Germinal center (tissue), 1 donor: ENCODE data around the gene GDF9.
A peak's percentile ranks its signal among the peaks of the same experiment; 100 is the strongest.

ENCODE experiments used
- DNase-seq: peaks from one replicate; pipeline ENCODE4 v3.0.0; 2012; ENCODE audit warnings: mixed read lengths, low spot score

Gene GDF9

GRCh38 chr5:132836852-132837251 is 29.4 kb downstream of the GDF9 start:
- DNase-seq = no peak

DNA sequence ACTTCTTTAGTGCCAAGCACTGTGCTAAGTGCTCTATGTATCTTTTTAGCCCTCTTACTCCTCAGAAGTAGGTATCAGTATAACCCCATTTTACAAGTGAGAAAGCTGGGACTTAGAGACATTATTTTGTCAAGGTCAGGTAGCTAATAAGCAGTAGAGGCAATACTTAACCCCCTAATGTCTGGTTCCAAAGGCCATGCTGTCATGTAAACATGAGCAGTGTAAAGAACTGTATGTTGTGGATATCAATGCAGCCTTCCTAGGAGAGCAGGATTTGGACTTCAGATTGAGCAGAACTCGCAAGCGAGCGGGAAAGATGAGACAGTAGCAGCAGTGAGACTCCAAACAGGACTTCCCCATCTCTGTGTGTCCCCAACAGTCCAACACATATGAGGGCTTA is 32.2 kb downstream of the GDF9 start:
- DNase-seq = no peak

- DNase-seq = no peak
These were observed 33.7 kb downstream of the GDF9 start for GRCh38 chr5:132832612-132833011.

GRCh38 chr5:132831095-132831860 is 35.0 kb downstream of the GDF9 start:
- DNase-seq = no peak

DNA sequence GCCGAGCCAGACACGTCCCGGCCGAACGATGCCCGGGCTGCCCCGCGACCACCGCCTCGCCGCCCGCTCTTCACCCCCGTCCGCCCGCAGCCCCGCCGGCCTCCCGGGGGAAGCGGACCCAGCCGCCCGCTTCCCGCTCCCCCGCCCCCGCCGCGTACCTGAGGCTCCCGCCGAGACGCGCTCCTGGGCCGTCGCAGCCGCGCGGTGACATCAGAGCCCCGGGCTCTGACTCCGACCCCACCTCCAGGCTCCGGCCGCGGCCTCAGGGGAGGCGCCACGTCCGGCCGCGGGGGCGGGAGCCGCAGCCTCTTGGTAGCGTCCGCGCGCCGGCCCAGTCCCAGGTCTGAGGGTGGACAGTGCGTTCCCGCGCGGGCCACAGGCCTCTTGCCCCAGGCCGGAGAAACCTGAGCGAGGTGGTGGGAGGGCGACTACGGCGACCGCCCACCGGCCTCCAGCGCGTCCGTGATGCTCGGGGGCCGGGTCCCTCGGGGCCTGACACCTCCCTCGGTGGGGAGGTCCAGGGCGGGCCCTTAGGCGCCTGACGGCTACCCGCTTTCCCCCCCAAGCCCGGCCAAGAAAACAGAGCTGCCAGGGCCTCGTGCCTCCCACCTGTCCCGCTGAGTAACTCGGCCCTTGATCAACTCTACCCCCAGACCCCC is 35.7 kb downstream of the GDF9 start, which contains the start of gene SHROOM1:
Gene SHROOM1, minus strand, starts transcription at position 212 of the 659 bp plus-strand sequence. CDS start 4,507 bp downstream, outside the sequence.
- DNase-seq = peak; percentile 47

- peak; percentile 88 for DNase-seq
These were observed 36.4 kb downstream of the GDF9 start for GRCh38 chr5:132829742-132830435.

DNA sequence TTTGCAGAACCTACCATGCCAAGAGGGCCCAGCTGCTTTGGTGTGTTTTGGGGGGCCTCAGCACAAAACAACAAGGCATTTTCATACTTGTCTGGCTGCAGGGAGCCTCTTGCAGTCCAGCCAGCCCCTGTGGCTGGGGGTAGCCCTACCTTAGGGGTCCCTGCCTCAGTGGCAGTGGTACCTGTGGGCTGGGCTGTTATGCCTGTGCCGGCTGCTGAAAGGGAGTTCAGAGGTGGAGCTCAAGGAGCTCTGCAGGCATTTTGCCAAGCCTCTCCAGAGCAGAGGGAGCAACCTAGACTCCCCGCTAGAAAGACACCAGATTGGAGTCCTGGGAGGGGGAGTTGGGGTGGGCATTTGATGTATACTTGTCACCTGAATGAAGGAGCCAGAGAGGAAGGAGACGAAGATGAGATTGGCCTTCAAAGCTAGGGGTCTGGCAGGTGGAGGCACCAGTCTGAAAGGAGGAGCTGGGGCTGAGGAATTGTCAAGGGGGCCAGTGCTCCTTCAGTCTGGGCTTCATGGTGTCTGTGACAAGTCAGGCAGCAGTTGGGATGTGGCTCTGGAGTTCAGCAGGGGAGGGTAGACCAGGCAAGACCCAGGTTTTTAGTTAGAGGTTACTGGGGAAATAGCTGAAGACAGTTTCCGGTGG is 37.3 kb downstream of the GDF9 start:
- no peak for DNase-seq

DNA sequence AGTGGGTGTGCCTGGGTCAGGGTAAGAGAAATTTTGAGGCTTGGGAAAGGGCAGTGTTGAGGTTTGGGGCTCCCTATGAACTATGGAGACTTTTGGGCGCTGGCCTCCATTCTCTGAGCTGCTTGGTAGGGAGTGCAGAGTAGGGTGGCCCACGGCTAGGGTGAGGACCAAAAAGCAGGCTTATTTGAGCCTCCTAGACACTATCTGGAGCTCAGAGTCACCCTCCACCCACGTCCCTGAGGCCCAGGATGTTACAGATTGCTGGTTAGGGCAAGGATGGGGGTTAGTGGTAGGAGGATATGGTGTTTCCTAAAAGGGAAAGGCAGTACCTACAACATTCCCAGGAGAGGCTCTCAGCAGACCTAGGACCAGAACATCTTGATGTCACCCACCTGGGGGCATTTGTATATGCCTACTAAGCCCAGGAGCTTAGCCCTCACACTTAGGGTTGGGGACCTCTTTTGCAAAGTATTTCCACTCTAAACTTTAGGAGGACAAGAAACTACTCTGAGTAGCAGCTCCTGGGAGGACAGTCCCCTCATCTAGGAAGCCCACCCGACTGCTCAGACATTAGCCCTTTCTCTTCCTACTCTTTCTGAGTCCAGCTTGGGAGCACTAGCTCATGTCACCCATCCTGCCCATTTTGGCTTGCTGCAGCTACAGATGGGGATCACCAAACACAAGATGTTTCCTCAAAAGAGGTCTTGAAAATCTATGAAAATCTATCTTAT is 38.2 kb downstream of the GDF9 start:
- DNase-seq = no peak

DNA sequence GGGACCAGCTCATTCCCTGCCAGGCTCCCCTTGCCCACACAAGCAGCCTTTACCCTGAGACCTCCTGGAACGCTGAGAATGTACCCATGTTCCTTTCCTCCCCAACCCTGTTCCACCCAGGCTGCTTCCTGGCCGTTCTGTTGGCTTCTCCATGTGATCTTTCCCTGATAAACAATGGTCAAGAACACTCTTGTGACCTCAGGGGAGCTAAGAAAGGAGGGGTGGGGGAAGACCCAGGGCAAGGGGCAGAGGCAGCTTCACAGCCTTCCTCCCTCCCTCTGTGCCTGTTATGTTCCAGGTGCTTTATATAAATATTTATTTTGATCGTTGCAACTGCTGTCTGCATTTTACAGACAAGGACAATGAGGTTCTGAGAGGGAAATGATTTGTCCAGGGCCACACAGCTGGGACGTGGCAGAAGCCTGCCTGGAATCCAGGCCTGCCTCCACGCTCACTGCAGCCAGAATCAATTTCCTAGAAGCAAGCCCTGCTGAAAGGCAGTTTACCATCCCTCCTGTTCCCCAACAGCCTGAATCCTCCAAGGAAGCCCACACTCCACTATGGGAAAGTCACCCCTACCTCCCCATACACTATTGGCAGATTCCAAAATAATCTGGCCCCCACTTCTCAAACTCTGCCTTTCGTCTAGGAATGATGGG is 39.7 kb downstream of the GDF9 start:
- DNase-seq = no peak

DNA sequence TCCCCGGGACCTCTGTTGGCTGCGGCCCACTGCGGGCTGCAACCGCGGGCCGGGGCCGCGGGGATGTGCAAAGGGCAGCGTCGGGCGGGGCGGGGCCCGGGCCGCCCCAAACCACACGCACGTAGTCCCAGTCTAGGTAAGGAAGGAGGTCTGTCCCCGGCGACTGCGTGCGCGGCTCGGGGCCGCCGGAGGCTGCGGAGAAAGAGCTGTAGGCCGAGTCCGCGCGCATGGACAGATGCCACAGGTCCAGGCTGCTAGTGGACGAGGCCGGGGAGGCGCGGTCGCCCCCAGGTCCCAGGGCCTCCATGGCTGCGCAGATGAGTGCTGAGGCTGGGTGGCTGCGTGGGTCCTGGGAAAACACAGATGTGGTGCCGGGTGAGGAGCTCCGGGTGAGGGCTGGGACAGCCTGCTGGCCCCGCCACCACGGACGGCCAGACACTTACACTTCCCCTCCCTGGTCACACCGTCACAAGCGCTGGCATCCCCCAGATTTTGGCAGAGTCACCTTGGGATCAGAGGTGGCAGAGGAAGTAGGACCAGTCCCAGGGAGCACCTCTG is 40.4 kb downstream of the GDF9 start:
- DNase-seq = no peak

- no peak for DNase-seq
These were observed 41.0 kb downstream of the GDF9 start for GRCh38 chr5:132825033-132825833.

GRCh38 chr5:132824426-132824825 is 41.8 kb downstream of the GDF9 start:
- DNase-seq = no peak

GRCh38 chr5:132823481-132824050 is 42.7 kb downstream of the GDF9 start:
- DNase-seq = no peak

- DNase-seq = no peak
These were observed 43.4 kb downstream of the GDF9 start for GRCh38 chr5:132822650-132823480.

DNA sequence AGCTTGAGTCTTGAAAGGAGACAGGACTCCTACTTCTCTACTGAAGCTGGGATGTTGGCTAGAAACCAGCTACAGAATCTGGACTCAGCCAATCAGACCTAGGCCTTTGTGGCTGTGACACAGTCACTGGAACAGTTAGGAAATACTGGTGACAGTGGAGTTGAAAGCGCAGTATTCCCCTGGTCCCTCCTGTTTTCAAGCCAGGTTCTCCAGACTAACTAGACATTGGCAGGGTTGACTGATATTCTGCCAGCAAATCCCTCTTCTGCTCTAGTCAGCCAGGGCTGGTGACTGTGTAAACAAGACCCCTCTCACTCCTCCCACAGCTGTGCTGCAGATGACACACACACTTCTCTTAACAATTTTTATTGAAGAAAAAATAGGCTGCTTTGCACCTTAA is 44.5 kb downstream of the GDF9 start:
- no peak for DNase-seq

DNA sequence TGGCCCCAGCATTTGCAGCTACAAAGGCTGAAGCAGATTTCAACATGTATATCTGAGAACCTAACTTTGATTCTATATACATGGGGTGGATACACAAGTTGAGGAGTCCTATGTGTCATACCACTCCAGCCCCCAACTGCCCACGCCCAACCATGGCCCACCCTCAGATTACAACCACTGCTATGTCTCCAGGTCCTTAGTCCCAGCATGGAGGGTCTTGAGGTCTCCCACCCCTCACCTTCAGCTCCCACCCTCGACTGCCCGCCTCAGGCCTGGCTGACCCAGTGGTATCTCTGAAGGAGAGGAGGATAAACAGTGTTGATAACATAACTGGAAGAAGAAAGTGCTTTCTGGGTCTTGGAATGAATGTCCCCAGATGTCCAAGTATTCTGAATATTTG is 44.9 kb downstream of the GDF9 start:
- no peak for DNase-seq

DNA sequence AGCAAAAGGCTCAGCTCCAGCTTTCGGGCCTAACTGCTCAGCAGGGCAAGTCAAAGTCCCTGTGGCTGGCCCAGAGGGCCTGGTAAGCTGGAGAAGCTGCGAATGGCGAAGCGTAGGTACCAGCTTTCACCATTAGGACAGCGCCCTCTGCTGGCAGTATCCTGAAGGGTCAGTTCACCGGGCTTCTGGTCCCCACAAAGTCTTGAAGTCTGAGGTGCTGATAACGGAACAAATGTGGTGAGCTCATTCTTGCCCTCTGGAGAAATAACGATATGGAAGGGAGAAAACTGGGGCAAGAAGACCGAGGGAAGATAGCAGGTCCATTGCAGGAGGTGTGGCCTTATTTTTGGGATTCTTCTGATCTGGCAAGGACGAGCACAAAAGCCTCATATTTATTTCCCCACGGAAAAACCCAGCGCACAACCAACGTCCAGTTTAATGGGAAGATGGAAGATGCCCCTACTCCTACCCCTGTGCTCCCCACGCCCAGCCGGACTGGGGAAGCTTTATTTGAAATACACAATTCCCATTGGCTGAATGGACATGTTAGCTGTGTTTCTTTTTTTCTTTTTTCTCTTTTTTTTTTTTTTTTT is 46.0 kb downstream of the GDF9 start:
- peak; percentile 89 for DNase-seq

DNA sequence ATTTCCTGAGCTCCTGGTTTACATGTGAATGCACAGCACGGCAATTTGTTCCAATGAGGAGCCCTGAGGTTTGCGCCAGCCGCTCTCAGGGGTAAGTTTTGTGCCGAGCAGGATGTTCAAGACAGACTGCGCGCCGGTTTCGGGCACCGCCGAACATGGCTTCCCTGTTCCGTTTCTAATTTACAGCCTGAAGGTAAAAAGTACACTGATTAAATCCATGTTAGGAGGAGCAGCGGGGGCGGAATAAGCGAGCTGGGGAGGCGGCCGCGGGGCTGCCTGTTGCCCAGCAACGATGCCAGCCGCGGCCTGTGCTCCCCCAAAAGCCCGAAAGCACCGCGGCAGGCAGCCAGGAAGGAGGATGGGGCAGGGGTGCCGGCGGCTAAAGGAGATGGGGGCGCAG is 46.8 kb downstream of the GDF9 start:
- DNase-seq = peak; percentile 32
